ENCODE measurements around the gene HSD17B14.

Gene HSD17B14

GRCh38 chr19:48859711-48860572, 23.7 kb upstream of the HSD17B14 start:
- intact Hi-C loops (cut with DNase I; ENCODE audit: low total_unique reads), result no loop called here
- Histone ChIP-seq H3K4me1 (no peaks in the 10 kb centered on the region), H3K4me3 (no peak overlapping the region), H3K27ac (no peak overlapping the region), H3K27me3 (no peaks in the 10 kb centered on the region), H3K9me3 (no peaks in the 10 kb centered on the region), H3K36me3 (peaks cover 0 to 37% (median 11%) of the 10 kb centered on the region in 3 donors)
- no peak for TF ChIP-seq CTCF (IDR thresholded peaks at IDR 0.05)
- no peak for DNase-seq

- H3K36me3 ChIP-seq, result peaks cover 0 to 33% (median 4%) of the 10 kb centered on the region in 3 donors
- no peak overlapping the region for H3K27ac ChIP-seq
- no peak for TF ChIP-seq CTCF (IDR thresholded peaks at IDR 0.05)
- H3K4me3 ChIP-seq, result no peak overlapping the region
- no peaks in the 10 kb centered on the region for H3K27me3 ChIP-seq
- no peaks in the 10 kb centered on the region for H3K4me1 ChIP-seq
- H3K9me3 ChIP-seq, result no peaks in the 10 kb centered on the region
- intact Hi-C loops (cut with DNase I; ENCODE audit: low total_unique reads), result no loop called here
- DNase-seq, result no peak
Measured at GRCh38 chr19:48858984-48859710, 22.9 kb upstream of the HSD17B14 start.

DNA sequence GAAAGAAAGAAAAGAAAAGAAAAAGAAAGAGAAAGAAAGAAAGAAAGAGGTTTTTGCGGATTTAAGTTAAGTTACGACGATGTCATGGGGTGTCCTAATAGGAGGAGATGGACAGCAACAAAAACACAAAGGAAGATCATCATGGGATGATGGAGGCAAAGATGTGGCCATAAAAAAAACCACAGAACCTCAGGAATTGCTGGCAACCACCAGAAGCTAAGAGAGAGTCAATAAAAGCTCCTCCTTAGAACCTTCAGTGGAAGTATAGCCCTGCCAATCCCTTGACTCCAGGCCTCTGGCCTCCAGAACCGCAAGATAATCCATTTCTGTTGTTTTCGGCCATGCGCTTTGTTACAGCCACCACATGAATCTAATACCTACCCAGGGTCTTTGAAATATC, 20.6 kb upstream of the HSD17B14 start:
- H3K27ac ChIP-seq, result no peak overlapping the region
- peaks cover 0 to 38% (median 4%) of the 10 kb centered on the region in 3 donors for H3K36me3 ChIP-seq
- H3K4me3 ChIP-seq, result no peak overlapping the region
- H3K9me3 ChIP-seq, result no peaks in the 10 kb centered on the region
- intact Hi-C loops (cut with DNase I; ENCODE audit: low total_unique reads), result no loop called here
- DNase-seq, result no peak
- no peaks in the 10 kb centered on the region for H3K4me1 ChIP-seq
- no peak for TF ChIP-seq CTCF (IDR thresholded peaks at IDR 0.05)
- no peaks in the 10 kb centered on the region for H3K27me3 ChIP-seq

DNA sequence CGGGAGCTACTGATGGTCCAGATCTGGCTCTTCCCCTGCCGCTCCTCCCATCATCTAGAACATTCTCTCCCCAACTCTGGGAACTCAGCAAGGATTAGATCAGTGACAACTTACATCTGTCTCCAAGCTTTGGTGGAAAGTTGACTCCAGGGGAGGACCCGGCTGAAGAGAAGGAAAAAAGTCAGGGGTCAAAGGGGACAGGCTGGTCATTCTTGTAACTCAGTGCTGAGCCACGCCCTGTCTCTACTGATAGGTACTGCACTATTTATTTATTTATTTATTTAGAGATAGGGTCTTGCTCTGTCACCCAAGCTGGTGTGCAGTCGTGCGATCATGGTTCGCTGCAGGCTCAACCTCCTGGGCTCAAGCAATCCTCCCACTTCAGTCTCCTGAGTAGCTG, 17.8 kb upstream of the HSD17B14 start:
- TF ChIP-seq CTCF (IDR thresholded peaks at IDR 0.05), result no peak
- H3K27me3 ChIP-seq, result no peaks in the 10 kb centered on the region
- peaks cover 0 to 17% (median 0%) of the 10 kb centered on the region in 3 donors for H3K36me3 ChIP-seq
- no peaks in the 10 kb centered on the region for H3K4me1 ChIP-seq
- no peak overlapping the region for H3K27ac ChIP-seq
- no peak overlapping the region for H3K4me3 ChIP-seq
- no peak for DNase-seq
- no peaks in the 10 kb centered on the region for H3K9me3 ChIP-seq
- intact Hi-C loops (cut with DNase I; ENCODE audit: low total_unique reads), result no loop called here

GRCh38 chr19:48853483-48853882, 17.2 kb upstream of the HSD17B14 start:
- Histone ChIP-seq H3K4me3 (no peak overlapping the region), H3K4me1 (no peaks in the 10 kb centered on the region), H3K27me3 (no peaks in the 10 kb centered on the region), H3K9me3 (no peaks in the 10 kb centered on the region), H3K36me3 (peaks cover 0 to 15% (median 0%) of the 10 kb centered on the region in 3 donors), H3K27ac (no peak overlapping the region)
- TF ChIP-seq CTCF (IDR thresholded peaks at IDR 0.05), result no peak
- DNase-seq, result no peak
- intact Hi-C loops (cut with DNase I; ENCODE audit: low total_unique reads), result no loop called here
